GM21381 (cell line): ENCODE measurements around the gene TMEM238L.

Experiments
- ATAC-seq: cut with Tn5 transposase; IDR thresholded peaks from one replicate; pipeline ENCODE4 v1.9.1; 2021; ENCODE audit warnings: mild to moderate bottlenecking, moderate library complexity; ENCODE audit not compliant: unreplicated experiment

Gene TMEM238L

DNA sequence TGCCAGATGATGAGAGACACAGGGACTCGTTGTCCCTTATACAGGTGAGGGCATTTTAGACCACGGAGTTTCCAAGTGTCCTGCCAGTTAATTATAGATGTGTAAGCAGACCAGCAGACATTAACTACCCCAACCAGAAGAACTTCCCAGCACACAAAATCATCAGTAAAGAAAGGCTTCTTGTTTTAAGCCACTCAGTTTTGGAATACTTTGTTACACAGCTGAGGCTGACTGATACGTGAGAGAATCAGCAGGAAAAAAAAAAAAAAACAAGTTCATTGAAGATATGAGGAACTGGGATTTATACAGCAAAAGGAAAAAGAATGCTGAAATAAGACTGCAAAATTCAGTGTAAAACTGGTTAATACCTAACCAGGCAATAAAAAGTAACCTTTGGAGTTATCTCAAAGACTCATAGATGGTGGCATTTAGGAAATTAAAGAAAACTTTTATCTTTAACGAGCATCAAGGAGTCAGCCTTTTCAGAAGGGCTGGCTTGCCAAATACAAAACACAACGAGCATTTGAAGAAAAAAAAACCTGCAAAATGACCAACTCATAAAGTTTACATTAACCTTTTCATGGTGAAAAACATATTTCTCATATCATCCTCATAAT lies 28.1 kb downstream of the TMEM238L start:
- no peak for ATAC-seq

DNA sequence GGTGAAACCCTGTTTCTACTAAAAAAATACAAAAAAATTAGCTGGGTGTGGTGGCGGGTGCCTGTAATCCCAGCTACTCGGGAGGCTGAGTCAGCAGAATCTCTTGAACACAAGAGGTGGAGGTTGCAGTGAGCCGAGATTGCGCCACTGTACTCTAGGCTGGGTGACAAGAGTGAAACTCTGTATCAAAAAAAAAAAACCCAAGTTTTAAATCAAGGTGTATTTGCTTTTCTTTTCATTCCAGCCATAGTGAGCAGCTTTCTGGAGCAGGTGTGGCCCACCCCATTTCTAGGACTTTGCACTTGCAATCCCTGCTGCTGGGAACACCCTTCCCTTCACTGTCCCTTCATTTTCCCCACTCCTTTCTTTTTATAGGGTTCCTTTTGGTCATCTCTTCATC lies 28.8 kb downstream of the TMEM238L start:
- no peak for ATAC-seq

DNA sequence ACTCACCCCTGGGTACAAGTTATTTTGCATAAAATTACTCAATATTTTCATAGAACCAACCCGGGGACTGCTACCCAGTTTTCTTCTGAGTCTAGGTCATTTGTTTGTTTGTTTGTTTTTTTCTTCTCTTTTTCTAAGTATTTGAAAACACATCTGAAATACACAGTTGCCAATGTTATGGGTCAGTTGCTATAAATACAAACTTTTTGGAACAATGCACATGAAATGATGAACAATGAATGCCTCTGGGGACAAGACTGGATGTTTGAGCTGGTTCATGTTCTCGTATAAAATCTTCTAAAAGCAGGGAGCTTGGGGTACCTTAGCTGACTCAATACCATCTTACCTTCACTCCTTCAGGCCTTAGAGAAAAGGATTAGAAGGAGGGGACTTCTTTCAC lies 30.5 kb downstream of the TMEM238L start:
- no peak for ATAC-seq

DNA sequence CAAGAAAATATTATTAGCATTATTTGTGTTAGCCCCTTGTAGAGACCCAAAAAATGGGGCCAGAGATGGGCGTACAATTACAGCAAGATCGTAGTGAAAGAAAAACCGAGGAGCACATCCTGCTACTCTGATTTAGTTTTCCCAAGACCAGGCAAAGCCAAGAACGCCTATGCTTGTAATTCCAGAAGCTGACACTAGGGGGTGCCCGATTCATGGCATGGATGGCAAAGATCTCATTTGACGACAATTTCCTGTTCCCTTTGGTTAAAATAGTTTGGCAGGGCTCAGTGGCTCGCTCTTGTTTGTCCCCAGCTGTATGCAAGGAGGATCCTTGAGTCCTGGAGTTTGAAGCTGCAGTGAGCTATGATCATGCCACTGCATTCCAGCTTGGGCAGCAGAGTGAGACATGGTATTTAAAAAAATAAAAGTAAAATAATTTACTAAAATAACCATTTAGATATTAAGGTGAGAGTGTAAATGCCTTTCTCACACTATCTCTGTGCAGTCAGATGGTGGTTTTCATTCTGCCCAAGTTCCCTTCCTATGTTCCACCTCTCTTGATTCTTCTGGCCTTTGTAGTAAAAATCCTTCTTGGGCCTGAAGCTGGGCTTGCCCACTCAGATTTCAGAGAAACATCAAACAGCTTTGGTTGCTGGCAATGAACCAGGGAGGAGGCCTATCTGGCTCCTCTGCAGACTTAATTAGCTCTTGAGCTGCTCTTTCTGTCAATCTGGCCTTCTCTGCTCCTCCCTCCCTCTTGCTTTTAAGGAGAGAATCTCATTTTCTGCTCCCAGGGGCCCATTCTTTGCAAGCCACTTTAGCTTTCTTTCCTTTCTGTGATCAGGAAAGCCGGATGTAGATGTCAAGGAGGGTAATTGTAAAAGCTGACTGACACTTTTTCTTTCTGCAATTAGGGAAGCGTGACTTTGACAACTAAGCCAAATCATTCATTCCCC lies 31.2 kb downstream of the TMEM238L start:
- no peak for ATAC-seq

DNA sequence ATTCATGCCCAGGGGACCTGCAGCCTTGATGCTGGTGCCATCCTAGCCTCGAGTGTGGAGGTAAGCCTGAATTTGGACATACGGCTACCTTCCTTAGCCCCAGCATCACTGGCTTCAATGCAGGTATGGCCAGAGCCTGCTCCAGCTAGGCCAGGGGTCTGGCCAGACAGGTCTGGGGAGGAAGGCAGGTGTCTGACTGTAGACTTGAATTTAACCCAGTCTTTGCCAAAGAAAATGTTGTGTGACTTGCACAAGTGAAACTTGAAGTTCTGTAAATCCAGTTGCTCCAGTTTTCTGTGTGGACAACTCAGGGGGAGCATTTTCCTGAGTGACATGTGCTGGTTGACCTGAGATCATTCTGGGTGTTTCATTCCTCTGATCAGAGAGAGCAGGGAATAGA lies 32.8 kb downstream of the TMEM238L start:
- ATAC-seq: no peak

DNA sequence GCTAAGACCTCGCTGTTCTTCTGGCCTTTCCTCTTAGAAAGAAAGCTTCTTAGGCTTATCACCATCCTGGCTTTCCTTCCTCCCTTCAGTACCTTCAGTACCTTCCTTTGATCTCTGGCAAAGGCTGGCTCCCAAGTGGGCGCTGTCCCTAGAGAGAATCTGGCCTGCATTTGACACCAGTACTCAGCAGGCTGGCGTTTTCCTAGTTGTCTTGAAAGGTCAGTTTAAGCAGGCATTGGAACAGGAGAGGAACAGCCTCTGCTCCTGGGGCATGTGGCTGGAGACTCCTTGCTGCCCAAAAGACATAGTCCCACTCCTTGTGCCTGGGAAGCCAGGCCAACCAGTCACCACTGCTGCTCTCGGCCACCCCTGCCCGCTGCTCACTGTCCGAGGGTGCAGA lies 34.1 kb downstream of the TMEM238L start:
- ATAC-seq: no peak

DNA sequence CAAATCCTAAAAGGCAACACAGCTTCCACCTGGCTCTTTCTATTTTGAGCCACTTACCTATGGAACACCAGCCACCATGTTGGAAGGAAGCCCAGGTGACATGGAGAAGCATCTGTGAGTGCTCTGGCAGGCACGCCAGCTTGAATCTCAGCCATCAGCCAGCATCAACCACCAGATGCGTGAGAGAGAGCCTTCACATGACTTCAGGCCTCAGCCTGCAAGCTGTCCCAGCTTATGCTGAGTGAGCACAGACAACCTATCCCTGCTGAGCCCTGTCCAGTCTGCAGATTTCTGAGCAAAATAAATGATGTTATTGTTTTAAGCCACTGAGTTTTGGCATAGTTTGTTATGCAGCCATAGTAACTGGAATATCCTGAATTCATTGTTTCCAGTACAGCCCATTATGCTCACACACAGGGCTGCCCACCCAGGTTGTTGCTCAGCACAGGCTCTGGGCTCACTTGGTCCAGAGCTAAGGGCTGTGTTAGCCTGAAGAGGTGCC lies 35.1 kb downstream of the TMEM238L start:
- ATAC-seq: no peak

DNA sequence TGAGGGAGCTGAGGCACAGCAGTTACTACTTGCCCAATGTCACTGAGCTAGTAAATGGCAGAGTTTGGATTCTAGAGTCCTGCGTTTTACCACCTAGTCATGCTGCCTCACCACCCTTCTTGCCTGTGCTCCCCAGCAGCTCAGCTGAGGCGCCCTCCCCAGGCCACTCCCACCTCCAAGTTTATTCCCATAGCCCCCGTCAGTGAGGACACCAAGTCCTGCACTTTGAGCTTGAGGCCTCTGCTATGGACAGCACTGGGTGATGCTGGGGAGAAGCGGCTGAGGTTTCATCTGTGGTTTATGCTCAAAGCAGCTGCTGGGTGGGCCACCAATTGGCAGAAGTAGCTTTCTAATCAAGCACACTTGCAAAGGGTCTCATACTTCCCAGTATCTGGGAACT lies 36.7 kb downstream of the TMEM238L start:
- ATAC-seq: no peak

DNA sequence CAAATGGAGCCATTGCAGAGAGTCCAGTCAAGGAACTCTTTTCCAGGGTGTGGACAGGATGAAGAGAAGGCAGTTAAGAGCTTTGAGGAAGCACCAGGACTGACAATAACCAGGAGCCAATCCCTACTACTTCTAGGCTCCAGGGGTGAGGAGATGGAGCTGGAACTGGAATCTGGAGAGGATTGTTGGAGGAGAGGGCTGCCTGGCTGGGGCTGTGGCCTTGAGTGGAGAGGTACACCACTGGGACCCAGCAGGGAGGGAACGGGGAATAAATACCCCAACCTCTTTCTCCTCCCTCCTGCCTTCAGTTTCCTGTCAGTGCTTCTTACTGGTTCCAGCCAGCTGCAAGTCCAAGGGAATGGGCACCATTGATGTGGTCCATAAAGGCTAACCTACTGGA lies 41.9 kb downstream of the TMEM238L start:
- no peak for ATAC-seq

DNA sequence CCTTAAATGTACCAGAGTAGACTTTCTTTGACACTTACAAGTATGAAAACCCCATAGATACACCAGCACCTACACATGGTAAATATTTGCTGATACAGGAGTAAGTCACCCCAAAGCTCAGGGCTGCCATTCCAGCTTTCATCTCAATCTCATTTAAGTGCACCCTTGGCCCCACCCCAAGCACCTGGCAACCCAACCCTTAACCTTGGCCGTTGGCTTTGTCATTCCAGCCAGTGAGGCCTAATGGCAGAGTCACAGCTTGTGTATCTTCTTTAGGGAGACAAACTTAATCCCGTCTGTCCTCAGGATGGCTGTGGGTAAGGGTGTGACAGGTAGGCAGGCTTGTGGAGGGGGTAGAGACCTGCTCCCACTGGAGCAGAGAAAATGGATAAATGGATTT lies 42.6 kb downstream of the TMEM238L start:
- ATAC-seq: no peak

DNA sequence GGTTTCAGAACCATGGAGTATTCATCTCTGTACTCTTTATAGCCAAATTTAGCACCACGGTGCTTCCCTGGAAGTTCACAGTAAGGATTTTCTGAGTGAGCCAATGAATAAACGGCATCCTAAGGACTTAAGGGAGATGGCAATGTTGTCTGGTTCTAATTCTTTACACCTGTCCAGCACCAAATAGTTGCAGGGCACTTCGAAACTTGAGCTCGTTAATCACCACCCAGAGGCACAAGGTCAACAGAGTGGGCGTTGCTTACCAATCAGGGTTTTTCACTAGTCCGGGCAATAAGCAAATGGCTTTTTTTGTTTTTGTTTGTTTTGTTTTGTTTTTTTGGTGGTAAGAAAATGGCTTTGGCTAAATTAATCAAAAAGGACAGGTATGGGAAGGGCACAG lies 45.8 kb downstream of the TMEM238L start:
- ATAC-seq: no peak

DNA sequence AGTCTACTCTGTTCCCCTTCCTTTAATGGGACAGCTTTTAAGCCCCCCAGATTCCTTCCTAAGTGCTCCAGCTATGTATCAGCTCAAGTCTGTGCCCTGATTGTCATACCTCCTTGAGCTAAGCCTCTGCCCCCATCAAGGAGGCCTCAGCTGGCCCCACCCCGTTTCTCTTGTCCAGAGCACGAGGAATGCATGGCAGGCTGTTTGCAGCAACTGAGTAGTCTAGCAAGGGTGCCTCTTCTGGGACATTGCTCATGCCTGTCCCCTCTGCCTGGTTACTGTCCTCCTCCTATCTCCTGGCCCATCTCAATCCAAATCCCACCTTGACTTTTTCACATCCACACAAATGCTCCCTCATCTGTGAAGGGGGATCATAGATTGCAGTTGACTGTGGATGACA lies 46.3 kb downstream of the TMEM238L start:
- ATAC-seq: no peak

DNA sequence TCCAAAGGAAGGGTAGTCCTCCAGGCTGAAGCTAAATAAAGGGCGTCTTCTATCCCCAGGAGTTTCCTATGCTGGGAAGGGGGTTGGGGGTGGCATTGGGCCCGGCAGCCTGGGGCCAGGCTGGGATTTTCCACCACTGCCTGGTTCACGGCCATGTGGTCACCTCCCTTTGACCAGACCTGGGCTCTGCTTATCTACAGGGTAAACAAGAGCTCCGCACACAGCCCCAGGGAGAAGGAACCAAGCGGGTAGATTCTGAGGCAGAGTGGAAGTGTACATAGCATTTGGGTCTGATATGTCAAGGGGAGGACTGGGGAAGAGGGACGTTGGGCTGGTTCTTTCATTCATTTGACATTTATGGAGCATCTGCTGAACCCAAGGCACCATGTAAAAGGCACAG lies 46.8 kb downstream of the TMEM238L start:
- ATAC-seq: no peak

DNA sequence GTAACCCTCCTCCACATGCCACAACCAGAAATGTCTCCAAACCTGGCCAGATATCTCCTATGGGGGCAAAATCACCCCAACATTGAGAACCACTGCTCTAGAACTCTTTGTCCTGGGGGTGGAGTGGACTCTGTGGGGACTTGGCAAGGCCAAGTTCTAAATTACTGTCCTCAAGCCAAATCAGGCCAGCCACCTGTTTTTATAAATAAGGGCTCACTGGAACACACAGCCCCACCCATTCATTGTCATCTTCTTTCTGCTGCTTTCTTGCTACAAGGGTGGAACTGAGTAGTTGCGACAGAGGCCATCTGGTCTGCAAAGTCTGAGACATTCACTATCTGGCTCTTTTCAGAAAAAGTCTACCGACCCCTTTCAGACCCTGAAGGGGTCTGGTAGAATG lies 47.3 kb downstream of the TMEM238L start:
- ATAC-seq: no peak

DNA sequence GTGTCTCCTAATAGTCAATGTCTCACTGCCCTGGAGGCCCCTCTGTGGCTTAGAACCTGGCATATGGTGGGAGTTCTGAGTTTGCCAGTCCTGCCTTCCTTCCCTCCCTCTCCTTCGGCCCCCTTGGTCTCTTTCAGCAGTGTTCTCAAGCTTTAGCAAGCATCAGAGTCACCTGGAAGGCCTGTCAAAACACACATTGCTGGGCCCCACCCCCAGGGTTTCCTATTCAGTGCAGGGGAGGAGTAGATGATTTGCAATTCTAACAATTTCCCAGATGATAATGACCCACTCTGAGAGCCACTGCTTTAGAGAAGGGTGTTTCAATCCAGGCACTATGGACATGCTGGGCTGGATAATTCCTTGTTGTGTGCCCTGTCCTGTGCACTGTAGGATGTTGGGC lies 47.7 kb downstream of the TMEM238L start:
- no peak for ATAC-seq

DNA sequence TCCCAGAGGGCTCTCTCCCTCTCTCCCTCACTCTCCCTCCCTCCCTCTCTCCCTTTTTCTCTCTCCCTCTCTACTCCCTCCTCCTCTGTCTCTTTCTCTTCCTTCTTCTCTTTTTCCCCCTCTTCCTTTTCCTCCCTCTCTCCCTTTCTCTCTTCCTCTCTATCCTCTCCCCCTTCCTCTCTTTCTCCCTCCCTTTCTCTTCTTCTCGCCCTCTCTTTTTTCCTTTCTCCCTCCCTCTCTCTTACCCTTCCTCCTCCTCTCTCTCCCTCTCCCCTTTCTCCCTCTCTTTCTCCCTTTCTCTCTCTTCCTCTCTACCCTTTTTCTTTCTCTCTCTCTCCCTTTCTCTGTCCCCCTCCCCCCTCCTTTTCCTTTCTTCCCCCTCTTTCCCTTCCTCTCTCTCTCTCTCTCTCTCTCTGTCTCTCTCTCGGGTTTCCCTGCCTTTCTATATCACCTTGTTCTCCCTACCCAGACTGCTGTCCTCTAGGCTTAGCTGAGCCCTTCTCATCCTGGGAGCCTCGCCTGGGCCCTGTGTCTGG lies 48.2 kb downstream of the TMEM238L start:
- ATAC-seq: no peak

DNA sequence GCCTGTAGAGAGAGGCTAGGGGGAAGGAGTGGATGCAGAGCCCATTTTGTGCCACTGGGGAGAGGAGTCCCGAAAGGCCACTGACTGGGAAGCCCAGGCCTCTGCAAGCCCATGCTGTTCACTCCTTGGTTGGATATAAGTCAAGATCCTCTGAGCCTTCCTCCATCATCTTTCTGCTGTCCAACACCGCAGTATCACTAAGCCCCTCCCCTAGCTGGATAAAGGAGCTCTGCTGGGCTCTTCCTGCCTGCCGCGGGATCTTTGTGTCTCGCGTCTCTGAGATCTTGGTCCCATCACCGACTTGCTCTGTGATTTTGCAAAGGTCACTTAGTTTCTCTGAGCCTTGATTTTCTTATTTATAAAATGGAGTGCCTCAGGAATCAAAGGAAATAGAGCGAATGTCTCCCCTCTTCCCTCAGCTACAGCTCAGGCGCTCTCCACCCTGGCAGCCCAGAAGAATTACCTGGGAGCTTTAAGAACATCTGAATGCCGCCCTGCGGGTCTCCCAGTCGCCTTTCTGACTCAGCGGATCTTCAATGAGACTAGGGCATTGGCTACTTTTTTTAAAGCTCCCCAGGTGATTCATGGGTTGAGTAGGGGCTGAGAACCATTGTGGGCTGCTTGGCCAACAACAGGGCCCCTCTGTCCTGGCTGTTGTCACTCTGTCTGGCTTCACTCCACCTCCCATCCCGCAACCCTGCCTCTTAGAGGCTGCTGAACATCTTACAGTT lies 48.9 kb downstream of the TMEM238L start:
- ATAC-seq: no peak

DNA sequence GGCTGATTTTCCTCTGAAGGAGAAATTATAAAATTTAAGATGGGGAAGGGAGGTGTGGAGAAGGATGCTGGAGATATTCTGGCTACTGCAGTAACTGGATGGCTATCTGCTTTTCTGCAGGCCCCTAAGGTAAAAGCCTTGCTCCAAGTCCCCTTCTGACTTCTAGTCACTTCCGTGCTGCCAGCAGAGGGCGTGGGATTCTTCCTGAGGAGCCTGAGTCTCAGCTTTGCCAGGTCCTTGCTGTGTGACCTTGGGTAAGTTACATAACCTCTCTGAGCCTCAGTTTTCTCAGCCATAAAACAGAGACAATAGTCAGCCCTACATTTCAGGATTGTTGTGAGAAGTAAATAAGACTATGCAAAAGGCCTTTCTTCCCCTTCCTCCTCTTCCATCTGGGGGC lies 49.8 kb downstream of the TMEM238L start:
- no peak for ATAC-seq

DNA sequence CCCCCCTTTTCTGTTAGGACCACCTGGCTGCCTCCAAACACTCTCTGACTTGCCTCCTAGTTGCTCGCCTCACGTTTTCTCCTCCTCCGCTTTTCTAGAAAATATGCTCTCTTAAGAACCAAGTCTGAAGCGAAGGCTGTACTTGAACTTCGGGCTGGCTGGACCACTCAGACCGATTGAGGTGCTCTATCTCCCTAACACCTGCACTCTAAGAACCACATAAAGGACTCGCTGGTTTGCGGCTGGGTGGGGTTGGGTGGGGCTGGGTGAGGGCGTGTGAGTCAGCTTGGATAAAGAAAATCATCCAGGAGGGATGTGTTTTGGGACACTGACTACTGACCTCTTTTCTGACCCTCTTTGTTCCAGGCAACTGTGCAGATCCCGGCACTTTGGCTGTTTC lies 51.2 kb downstream of the TMEM238L start:
- ATAC-seq: no peak

DNA sequence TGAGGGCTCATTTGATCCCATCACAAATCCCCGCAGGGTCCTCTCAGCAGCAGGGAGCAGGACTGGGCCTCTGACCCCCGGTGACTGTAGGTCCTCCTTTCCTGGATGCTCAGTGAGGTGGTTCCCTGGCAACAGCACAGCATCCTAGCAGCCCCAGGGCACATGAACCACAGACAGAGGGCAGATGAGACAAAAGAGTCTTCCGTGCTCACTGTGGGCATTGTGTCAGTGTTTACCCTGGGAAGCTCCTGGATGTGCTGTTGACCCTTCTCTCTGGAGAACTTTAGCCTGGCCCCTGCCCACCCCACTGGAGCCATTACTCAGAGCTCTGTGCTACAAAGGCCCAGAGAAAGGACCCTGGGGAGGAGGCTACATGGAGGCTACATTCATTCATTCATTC lies 52.3 kb downstream of the TMEM238L start:
- ATAC-seq: no peak

DNA sequence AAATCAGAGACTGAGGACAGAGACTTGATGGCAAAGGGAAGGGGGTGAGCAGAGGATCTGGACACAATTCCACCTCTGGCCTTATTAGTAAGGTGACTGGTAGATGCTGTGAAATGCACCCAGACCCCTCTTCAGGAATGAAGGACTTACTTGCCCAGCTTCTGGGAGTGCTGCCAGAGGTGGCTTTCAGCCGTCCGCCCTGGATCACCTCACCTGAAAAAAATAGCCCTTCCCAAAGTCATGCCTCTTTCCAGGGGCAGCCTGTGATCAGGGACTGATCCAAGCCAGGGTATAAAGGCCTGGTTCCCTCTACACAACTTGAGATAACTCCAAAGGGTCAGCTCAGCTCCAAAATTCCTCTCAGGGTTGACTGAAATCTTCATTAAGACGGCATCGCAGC lies 53.7 kb downstream of the TMEM238L start:
- ATAC-seq: no peak
